Neural cell (in vitro differentiated cells): ENCODE measurements around the gene TECPR2. TPM values are rescaled to one million over a fixed set of nuclear protein-coding genes. Genes with fewer than 3 reads are reported as not detected.

Source experiments
- H2AFZ ChIP-seq: fragments of 200-600, 300-800 bp; sonication (generic), shearing (Covaris generic); 2 replicates; pipeline ENCODE4 v1.6.0; 2014; ENCODE audit warnings: low read depth, mild to moderate bottlenecking, antibody characterized with exemption, low read length, moderate library complexity
- H3F3A ChIP-seq: fragments of 200-600 bp; shearing (Covaris generic); 2 replicates; pipeline ENCODE4 v1.6.1; 2016; ENCODE audit warnings: mild to moderate bottlenecking, moderate library complexity, mixed read lengths, antibody characterized with exemption, low read length; ENCODE audit not compliant: insufficient read depth, poor library complexity, severe bottlenecking
- H3K27ac ChIP-seq: fragments of 200-600, 300-800 bp; sonication (generic), shearing (Covaris generic); 2 replicates; pipeline ENCODE4 v1.5.1; 2014; ENCODE audit warnings: mild to moderate bottlenecking, low read length, moderate library complexity
- H3K27me3 ChIP-seq: fragments of 300-800, 200-600 bp; sonication (generic), shearing (Covaris generic); 2 replicates; pipeline ENCODE4 v1.6.0; 2014; ENCODE audit warnings: mild to moderate bottlenecking, low read depth, low read length, moderate library complexity; ENCODE audit not compliant: insufficient read depth
- H3K36me3 ChIP-seq: fragments of 300-800, 200-600 bp; sonication (generic), shearing (Covaris generic); 2 replicates; pipeline ENCODE4 v1.5.1; 2014; ENCODE audit warnings: mild to moderate bottlenecking, antibody characterized with exemption, low read length, moderate library complexity; ENCODE audit not compliant: insufficient read depth
- H3K4me2 ChIP-seq: fragments of 300-800, 200-600 bp; sonication (generic), shearing (Covaris generic); 2 replicates; pipeline ENCODE4 v1.6.0; 2014; ENCODE audit warnings: mild to moderate bottlenecking, low read length
- H3K4me3 ChIP-seq: fragments of 300-800, 200-600 bp; sonication (generic), shearing (Covaris generic); 2 replicates; pipeline ENCODE4 v1.5.1; 2014; ENCODE audit warnings: mild to moderate bottlenecking, low read length, moderate library complexity
- H3K79me2 ChIP-seq: fragments of 200-600 bp; shearing (Covaris generic); replicated peaks from 2 replicates; pipeline ENCODE4 v1.6.0; 2014; ENCODE audit warnings: mild to moderate bottlenecking, low read length, moderate library complexity; ENCODE audit not compliant: insufficient read depth
- H3K9ac ChIP-seq: fragments of 300-800, 200-600 bp; sonication (generic), shearing (Covaris generic); 2 replicates; pipeline ENCODE4 v1.6.1; 2016; ENCODE audit warnings: mild to moderate bottlenecking, low read length, mixed read lengths
- H3K9me2 ChIP-seq: fragments of 200-600 bp; shearing (Covaris generic); 2 replicates; pipeline ENCODE4 v1.6.1; 2016; ENCODE audit warnings: mild to moderate bottlenecking, low read length, mixed read lengths; ENCODE audit not compliant: insufficient read depth
- H3K9me3 ChIP-seq: fragments of 200-600, 300-800 bp; sonication (generic), shearing (Covaris generic); 2 replicates; pipeline ENCODE4 v1.6.1; 2016; ENCODE audit warnings: mild to moderate bottlenecking, mixed run types, low read length, moderate library complexity, mixed read lengths
- H4K20me1 ChIP-seq: fragments of 200-600 bp; shearing (Covaris generic); 2 replicates; pipeline ENCODE4 v1.6.1; 2016; ENCODE audit warnings: mild to moderate bottlenecking, mixed run types; ENCODE audit not compliant: insufficient read depth
- EP300 ChIP-seq: fragments of 450-650 bp; conservative IDR thresholded peaks from 2 replicates; pipeline ENCODE4 v1.6.1; 2014; ENCODE audit warnings: antibody characterized with exemption, mild to moderate bottlenecking, moderate library complexity; ENCODE audit not compliant: poor library complexity, severe bottlenecking
- EZH2 ChIP-seq: fragments of 200-600, 300-800 bp; shearing (Covaris generic), sonication (generic); IDR thresholded peaks from 2 replicates; pipeline ENCODE4 v1.6.1; 2014; ENCODE audit warnings: antibody characterized with exemption, low read length, borderline replicate concordance, mild to moderate bottlenecking; ENCODE audit not compliant: insufficient read depth, poor library complexity, severe bottlenecking
- MXI1 ChIP-seq: fragments of 450-650 bp; conservative IDR thresholded peaks from 2 replicates; pipeline ENCODE4 v1.6.1; 2014; ENCODE audit warnings: antibody characterized with exemption, mild to moderate bottlenecking; ENCODE audit not compliant: poor library complexity, severe bottlenecking
- POLR2AphosphoS5 ChIP-seq: IDR thresholded peaks from 2 replicates; pipeline ENCODE4 v1.6.1; 2012
- RAD21 ChIP-seq: fragments of 450-650 bp; conservative IDR thresholded peaks from 2 replicates; pipeline ENCODE4 v1.6.1; 2014; ENCODE audit warnings: antibody characterized with exemption, mild to moderate bottlenecking, moderate library complexity
- SMC3 ChIP-seq: fragments of 450-650 bp; conservative IDR thresholded peaks from 2 replicates; pipeline ENCODE4 v1.6.1; 2014; ENCODE audit warnings: antibody characterized with exemption, mild to moderate bottlenecking, moderate library complexity; ENCODE audit not compliant: poor library complexity
- TAF1 ChIP-seq: IDR thresholded peaks from 2 replicates; pipeline ENCODE4 v1.6.1; 2012; ENCODE audit warnings: low read depth
- polyA plus RNA-seq: library from polyadenylated mRNA; depleted of rRNA; stranded (reverse); fragments of >200 nt; gene quantifications from 2 replicates; pipeline ENCODE4 v1.2.3, GENCODE V29; 2014
- TF ChIP-seq, protein P1 (sequence below): IDR thresholded peaks from 2 replicates; pipeline ENCODE4 v1.6.1; 2012; ENCODE audit warnings: borderline replicate concordance
- TF ChIP-seq, protein P2 (sequence below): fragments of 450-650 bp; IDR thresholded peaks from 2 replicates; pipeline ENCODE4 v1.5.1; 2014; ENCODE audit warnings: antibody characterized with exemption, mild to moderate bottlenecking, moderate library complexity; ENCODE audit not compliant: poor library complexity, severe bottlenecking

Gene TECPR2
- polyA plus RNA-seq, 1 donor from 2014 or later: 7.0 TPM

DNA sequence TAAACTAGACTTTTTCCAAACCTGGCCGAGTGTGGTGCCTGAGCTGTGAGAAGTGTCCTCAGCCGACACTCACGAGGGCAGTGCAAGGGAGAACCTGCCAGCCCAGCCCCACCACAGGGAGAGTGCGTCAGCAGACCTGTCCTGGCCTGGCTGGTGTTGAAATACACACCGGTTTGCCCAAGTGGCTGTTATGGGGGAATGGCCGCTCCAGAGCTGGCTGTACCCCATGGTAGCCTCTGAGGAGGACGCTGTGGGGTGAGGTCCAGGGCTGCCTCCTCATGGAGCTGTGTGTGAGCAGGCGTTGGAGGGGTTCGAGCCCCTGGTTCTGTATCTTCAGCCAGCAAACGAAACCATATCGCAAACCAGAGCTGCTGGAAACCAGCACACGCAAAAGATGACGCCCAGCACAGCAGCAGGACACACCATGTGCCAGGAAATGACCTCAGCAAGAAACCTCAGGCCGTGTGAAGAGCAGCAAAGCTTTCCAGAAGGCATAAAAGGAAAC, 137.5 kb downstream of the TECPR2 start:
- H3K9me3 ChIP-seq: no peaks in the 10 kb centered on the region
- H3K4me2 ChIP-seq: no peak overlapping the region
- H3K4me3 ChIP-seq: no peak overlapping the region
- H4K20me1 ChIP-seq: no peaks in the 10 kb centered on the region
- H3K27ac ChIP-seq: no peak overlapping the region
- H3K79me2 ChIP-seq: no peaks in the 10 kb centered on the region
- no peaks in the 10 kb centered on the region for H3K27me3 ChIP-seq
- no peaks in the 10 kb centered on the region for H3K9me2 ChIP-seq
- no peaks in the 10 kb centered on the region for H3K36me3 ChIP-seq
- no peak overlapping the region for H2AFZ ChIP-seq
- H3F3A ChIP-seq: no peaks in the 10 kb centered on the region
- no peak overlapping the region for H3K9ac ChIP-seq
- TF ChIP-seq SMC3: no peak
- no peak for TF ChIP-seq RAD21
- TF ChIP-seq, protein P1, sequence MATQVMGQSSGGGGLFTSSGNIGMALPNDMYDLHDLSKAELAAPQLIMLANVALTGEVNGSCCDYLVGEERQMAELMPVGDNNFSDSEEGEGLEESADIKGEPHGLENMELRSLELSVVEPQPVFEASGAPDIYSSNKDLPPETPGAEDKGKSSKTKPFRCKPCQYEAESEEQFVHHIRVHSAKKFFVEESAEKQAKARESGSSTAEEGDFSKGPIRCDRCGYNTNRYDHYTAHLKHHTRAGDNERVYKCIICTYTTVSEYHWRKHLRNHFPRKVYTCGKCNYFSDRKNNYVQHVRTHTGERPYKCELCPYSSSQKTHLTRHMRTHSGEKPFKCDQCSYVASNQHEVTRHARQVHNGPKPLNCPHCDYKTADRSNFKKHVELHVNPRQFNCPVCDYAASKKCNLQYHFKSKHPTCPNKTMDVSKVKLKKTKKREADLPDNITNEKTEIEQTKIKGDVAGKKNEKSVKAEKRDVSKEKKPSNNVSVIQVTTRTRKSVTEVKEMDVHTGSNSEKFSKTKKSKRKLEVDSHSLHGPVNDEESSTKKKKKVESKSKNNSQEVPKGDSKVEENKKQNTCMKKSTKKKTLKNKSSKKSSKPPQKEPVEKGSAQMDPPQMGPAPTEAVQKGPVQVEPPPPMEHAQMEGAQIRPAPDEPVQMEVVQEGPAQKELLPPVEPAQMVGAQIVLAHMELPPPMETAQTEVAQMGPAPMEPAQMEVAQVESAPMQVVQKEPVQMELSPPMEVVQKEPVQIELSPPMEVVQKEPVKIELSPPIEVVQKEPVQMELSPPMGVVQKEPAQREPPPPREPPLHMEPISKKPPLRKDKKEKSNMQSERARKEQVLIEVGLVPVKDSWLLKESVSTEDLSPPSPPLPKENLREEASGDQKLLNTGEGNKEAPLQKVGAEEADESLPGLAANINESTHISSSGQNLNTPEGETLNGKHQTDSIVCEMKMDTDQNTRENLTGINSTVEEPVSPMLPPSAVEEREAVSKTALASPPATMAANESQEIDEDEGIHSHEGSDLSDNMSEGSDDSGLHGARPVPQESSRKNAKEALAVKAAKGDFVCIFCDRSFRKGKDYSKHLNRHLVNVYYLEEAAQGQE: no peak
- TF ChIP-seq EZH2: no peak
- TF ChIP-seq MXI1: no peak
- no peak for TF ChIP-seq TAF1
- TF ChIP-seq EP300: no peak
- TF ChIP-seq, protein P2, sequence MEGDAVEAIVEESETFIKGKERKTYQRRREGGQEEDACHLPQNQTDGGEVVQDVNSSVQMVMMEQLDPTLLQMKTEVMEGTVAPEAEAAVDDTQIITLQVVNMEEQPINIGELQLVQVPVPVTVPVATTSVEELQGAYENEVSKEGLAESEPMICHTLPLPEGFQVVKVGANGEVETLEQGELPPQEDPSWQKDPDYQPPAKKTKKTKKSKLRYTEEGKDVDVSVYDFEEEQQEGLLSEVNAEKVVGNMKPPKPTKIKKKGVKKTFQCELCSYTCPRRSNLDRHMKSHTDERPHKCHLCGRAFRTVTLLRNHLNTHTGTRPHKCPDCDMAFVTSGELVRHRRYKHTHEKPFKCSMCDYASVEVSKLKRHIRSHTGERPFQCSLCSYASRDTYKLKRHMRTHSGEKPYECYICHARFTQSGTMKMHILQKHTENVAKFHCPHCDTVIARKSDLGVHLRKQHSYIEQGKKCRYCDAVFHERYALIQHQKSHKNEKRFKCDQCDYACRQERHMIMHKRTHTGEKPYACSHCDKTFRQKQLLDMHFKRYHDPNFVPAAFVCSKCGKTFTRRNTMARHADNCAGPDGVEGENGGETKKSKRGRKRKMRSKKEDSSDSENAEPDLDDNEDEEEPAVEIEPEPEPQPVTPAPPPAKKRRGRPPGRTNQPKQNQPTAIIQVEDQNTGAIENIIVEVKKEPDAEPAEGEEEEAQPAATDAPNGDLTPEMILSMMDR: no peak
- TF ChIP-seq POLR2AphosphoS5: no peak

DNA sequence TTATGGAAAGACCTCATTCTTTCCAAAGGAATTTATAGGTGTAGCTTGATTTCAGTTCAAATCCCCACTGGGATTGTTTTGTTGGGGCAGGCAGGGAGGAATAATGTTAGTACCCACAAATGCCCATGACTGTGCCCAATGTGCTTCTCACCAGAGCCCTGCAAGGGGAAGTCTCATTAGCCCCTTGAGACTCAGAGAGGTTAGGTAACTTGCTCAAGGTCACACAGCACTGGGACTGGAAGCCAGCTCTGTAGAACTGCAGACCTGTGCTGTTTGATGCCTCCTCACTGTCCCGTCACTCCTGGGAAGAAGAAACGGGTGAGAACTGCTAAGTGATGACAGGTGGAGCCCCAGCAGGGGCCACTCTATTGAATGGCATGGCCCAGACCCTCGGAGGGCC, 138.0 kb downstream of the TECPR2 start:
- H3K9ac ChIP-seq: no peak overlapping the region
- H3K36me3 ChIP-seq: no peaks in the 10 kb centered on the region
- no peak overlapping the region for H3K4me3 ChIP-seq
- H2AFZ ChIP-seq: no peak overlapping the region
- H3K27me3 ChIP-seq: no peaks in the 10 kb centered on the region
- H3K9me2 ChIP-seq: no peaks in the 10 kb centered on the region
- H3F3A ChIP-seq: no peaks in the 10 kb centered on the region
- no peak for TF ChIP-seq EP300
- no peak for TF ChIP-seq MXI1
- TF ChIP-seq POLR2AphosphoS5: no peak
- no peak for TF ChIP-seq EZH2
- H3K27ac ChIP-seq: no peak overlapping the region
- no peaks in the 10 kb centered on the region for H3K79me2 ChIP-seq
- H3K4me2 ChIP-seq: no peak overlapping the region
- no peaks in the 10 kb centered on the region for H4K20me1 ChIP-seq
- H3K9me3 ChIP-seq: no peaks in the 10 kb centered on the region
